Measurements from ENCODE around the gene QTRT2. TPM values are rescaled to one million over a fixed set of nuclear protein-coding genes. Genes with fewer than 3 reads are reported as not detected.

The QTRT2 gene
- total and polyA plus RNA-seq, 2 experiments from 2014 or later: 32.3 to 66.5 TPM

- TF ChIP-seq ZNF462 (CRISPR knock-in tag; IDR thresholded peaks at IDR 0.05): no peak
- TF ChIP-seq, protein P1, sequence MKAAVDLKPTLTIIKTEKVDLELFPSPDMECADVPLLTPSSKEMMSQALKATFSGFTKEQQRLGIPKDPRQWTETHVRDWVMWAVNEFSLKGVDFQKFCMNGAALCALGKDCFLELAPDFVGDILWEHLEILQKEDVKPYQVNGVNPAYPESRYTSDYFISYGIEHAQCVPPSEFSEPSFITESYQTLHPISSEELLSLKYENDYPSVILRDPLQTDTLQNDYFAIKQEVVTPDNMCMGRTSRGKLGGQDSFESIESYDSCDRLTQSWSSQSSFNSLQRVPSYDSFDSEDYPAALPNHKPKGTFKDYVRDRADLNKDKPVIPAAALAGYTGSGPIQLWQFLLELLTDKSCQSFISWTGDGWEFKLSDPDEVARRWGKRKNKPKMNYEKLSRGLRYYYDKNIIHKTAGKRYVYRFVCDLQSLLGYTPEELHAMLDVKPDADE (IDR thresholded peaks at IDR 0.05): no peak
- no peak for TF ChIP-seq STAT1 (IDR thresholded peaks at IDR 0.05; ENCODE audit: unreplicated experiment)
Observed at GRCh38 chr3:114083112-114083511, 26.6 kb downstream of the QTRT2 start (continued).

DNA sequence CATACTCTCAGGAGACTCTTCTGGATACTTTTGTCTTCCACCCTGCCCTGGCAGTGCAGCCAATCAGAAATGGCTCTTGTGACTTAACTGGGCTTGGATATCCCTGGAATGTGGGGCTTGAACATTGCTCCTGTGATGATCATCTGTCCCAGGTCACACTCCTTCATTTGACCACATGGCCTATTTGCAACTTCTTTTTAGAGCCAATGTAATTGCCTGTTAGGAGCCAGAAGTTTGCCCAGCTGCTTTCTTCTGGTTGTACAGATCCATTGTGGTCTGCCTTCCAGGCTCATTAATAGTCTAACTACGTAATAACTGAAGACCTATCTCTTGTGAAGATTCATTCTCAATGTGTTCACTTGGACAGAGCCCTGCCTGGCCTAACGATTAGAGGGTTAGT is 29.8 kb downstream of the QTRT2 start:
- Histone ChIP-seq H3K27ac (ENCODE audit: low read depth) (no peak overlapping the region), H2AFZ (no peak overlapping the region), H3K4me1 (ENCODE audit: insufficient read depth) (no peaks in the 10 kb centered on the region), H3F3A (replicated peaks; ENCODE audit: low read depth) (no peaks in the 10 kb centered on the region), H3K4me3 (no peak overlapping the region), H3K79me2 (replicated peaks; ENCODE audit: insufficient read depth) (0 out of 2 replicates have a peak, but pooled peaks cover 3% of the 10 kb centered on the region), H3K4me2 (no peak overlapping the region), H3K27me3 (ENCODE audit: insufficient read depth) (no peaks in the 10 kb centered on the region), H4K20me1 (replicated peaks; ENCODE audit: insufficient read depth) (peaks cover 3% of the 10 kb centered on the region), H3K9me2 (ENCODE audit: insufficient read depth) (no peaks in the 10 kb centered on the region), H3K36me3 (ENCODE audit: insufficient read depth) (peaks cover 47% of the 10 kb centered on the region)
- Mint-ChIP-seq H3K36me3 (ENCODE audit: low read depth) (peaks cover 68% of the 10 kb centered on the region), H3K27ac (no peak overlapping the region), H3K4me3 (no peak overlapping the region), H3K4me1 (no peaks in the 10 kb centered on the region; the same call in 2 of the 3 replicates), H3K9me3 (no peaks in the 10 kb centered on the region), H3K27me3 (ENCODE audit: insufficient read depth, low read depth, poor library complexity) (no peaks in the 10 kb centered on the region)
- TF ChIP-seq NANOG (IDR thresholded peaks at IDR 0.05; ENCODE audit: borderline replicate concordance): no peak
- no peak for TF ChIP-seq CREB1 (CRISPR knock-in tag; IDR thresholded peaks at IDR 0.05; ENCODE audit: low read depth)
- no peak for TF ChIP-seq EZH2 (IDR thresholded peaks at IDR 0.05; ENCODE audit: low read depth, unreplicated experiment)
- TF ChIP-seq POLR2AphosphoS5 (IDR thresholded peaks at IDR 0.05; ENCODE audit: low read depth): no peak
- DNase-seq (ENCODE audit: low spot score): no peak
- no peak for ATAC-seq

Measured in GM23338 (cell line).